Skeletal muscle satellite cell (primary cell): ENCODE results near the gene TMEM45A. TPM values are rescaled to one million over a fixed set of nuclear protein-coding genes. Genes with fewer than 3 reads are reported as not detected.
"Not testable (repeated sequence)": the region's sequence is repeated elsewhere in the genome, so short reads cannot be mapped to it uniquely, and the experiment has no call there.

Source experiments
- H3K27me3 ChIP-seq: 2 replicates; pipeline ENCODE4 v1.7.0; 2013; ENCODE audit warnings: low read length; ENCODE audit not compliant: control insufficient read depth, insufficient read depth
- H3K36me3 ChIP-seq: 2 replicates; pipeline ENCODE4 v1.7.0; 2013; ENCODE audit warnings: mild to moderate bottlenecking, control low read depth, low read length; ENCODE audit not compliant: insufficient read depth
- H3K4me1 ChIP-seq: 2 replicates; pipeline ENCODE4 v1.7.0; 2013; ENCODE audit warnings: low read length; ENCODE audit not compliant: control insufficient read depth, insufficient read depth
- H3K4me2 ChIP-seq: 2 replicates; pipeline ENCODE4 v1.7.0; 2013; ENCODE audit warnings: mild to moderate bottlenecking, low read length
- H3K4me3 ChIP-seq: 2 replicates; pipeline ENCODE4 v1.7.0; 2013; ENCODE audit warnings: low read length
- H3K9ac ChIP-seq: 2 replicates; pipeline ENCODE4 v1.7.0; 2013; ENCODE audit warnings: mild to moderate bottlenecking, low read depth, low read length, moderate library complexity
- H3K9me3 ChIP-seq: replicated peaks from 2 replicates; pipeline ENCODE4 v1.7.0; 2013; ENCODE audit warnings: mild to moderate bottlenecking, control low read depth, low read length
- total RNA-seq: library from RNA; depleted of rRNA; stranded (reverse); fragments of >200 nt; gene quantifications from 2 replicates; pipeline ENCODE4 v1.2.3, GENCODE V29; 2012; rRNA removed

Gene TMEM45A, protein sequence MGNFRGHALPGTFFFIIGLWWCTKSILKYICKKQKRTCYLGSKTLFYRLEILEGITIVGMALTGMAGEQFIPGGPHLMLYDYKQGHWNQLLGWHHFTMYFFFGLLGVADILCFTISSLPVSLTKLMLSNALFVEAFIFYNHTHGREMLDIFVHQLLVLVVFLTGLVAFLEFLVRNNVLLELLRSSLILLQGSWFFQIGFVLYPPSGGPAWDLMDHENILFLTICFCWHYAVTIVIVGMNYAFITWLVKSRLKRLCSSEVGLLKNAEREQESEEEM
- total RNA-seq = 44.6 and 92.0 TPM in 2 replicates

DNA sequence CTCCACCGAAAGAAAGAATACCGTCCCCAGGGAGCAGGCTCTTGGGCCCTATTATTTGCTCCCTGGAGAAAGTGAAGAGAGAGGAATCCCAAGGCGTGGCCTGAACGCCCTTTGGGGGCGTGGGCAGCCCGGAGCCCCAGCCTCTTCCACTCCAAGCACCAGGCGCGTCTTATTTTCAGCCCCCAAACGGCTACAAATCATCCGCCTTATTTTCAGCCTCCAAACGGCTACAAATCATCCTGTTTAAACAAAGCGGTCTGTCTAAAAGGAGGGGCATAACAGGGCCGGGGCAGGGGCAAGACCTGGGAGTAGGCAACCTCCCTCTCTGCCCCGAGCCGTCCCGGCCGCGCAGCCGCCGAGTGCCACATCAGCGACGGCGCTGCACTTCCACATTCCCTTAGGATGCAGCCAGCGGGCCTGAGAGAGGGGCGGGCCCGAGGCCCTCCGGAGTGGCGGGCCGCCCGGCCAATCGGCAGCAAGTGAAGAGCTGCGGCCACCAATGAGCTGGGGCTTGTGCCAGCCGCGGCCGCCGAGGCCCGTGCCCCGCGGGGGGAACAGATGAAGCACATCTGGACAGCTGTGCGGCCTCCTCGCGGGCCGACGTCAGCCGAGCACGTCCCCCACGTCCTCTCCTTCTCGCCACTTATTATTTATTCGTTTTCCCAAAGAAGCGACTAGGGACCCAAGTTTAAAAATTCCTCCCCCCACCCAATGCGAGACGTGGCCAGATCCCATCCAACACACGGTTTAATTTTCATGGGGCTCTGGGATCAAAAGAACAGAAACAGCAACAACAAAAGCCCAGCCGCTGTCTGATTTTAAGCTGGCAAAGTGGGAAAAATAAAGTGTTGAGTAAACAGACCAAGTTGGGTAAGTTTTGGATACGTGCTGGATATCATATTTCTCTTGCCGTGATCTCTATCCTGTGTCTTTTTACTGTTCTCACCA is at the start of gene TMEM45A:
TMEM45A (plus strand) TSS at position 561 of the 948 bp plus-strand sequence. CDS start 62,593 bp downstream, outside the sequence.
- H3K4me1 ChIP-seq = peaks cover 18% of the 10 kb centered on the region
- no peaks in the 10 kb centered on the region for H3K27me3 ChIP-seq
- peak within 1 kb of the TSS; percentile 71 for H3K4me3 ChIP-seq
- H3K9me3 ChIP-seq = no peaks in the 10 kb centered on the region
- H3K4me2 ChIP-seq = peak within 1 kb of the TSS; percentile 76
- H3K9ac ChIP-seq = peak within 1 kb of the TSS; percentile 87
- no peaks in the 10 kb centered on the region for H3K36me3 ChIP-seq

DNA sequence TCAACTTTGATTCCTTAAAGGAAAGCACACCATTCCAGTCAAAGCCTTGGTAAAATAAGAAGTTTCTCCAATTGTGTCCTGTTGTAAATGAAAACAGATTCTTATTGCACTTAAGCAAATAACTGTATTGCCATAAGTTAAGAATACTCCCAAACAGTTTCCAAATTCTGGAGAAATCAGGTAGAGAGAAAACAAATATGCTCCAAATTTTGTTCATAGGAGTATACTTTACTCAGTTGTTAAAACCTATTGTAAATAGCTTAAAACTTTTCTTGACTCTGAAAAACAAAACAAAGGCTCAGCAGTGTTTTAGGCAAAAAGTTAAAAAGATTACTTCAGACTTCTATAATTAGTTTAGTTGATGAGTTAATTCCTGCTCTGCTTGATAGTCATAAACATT is 48.7 kb upstream of the TMEM45A start:
- no peaks in the 10 kb centered on the region for H3K36me3 ChIP-seq
- no peak overlapping the region for H3K4me2 ChIP-seq
- no peaks in the 10 kb centered on the region for H3K27me3 ChIP-seq
- no peak overlapping the region for H3K4me3 ChIP-seq
- no peaks in the 10 kb centered on the region for H3K4me1 ChIP-seq
- H3K9ac ChIP-seq = no peak overlapping the region
- no peaks in the 10 kb centered on the region for H3K9me3 ChIP-seq

DNA sequence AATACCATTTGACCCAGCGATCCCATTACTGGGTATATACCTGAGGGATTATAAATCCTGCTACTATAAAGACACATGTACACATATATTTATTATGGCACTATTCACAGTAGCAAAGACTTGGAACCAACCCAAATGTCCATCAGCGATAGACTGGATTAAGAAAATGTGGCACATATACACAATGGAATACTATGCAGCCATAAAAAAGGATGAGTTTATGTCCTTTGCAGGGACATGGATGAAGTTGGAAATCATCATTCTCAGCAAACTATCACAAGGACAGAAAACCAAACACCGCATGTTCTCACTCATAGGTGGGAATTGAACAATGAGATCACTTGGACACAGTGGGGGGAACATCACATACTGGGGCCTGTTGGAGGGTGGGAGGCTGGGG is 45.4 kb upstream of the TMEM45A start:
- not testable (repeated sequence) for H3K9ac ChIP-seq, H3K36me3 ChIP-seq, H3K4me1 ChIP-seq, H3K4me2 ChIP-seq, H3K27me3 ChIP-seq, H3K9me3 ChIP-seq, H3K4me3 ChIP-seq

DNA sequence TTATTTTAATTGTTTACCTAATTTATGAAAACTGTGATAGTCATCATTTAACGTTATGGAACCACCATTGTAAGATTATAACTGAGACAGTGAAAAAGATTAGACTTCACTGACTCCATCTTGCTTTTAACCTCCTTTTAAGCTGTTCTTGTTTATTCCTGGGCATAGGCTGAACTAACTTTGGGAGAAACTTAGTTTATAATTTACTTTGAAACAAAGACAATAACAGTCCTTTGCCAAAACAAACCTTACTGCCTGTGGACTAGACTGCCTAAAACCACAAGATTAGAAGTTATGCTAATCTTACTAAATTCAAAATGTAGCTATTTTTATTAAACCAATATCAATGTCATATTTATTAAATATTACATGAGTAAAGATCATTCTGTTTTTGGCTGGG is 44.3 kb upstream of the TMEM45A start:
- H3K36me3 ChIP-seq = no peaks in the 10 kb centered on the region
- no peaks in the 10 kb centered on the region for H3K27me3 ChIP-seq
- no peaks in the 10 kb centered on the region for H3K4me1 ChIP-seq
- H3K4me3 ChIP-seq = no peak overlapping the region
- H3K9me3 ChIP-seq = no peaks in the 10 kb centered on the region
- no peak overlapping the region for H3K4me2 ChIP-seq
- H3K9ac ChIP-seq = no peak overlapping the region

DNA sequence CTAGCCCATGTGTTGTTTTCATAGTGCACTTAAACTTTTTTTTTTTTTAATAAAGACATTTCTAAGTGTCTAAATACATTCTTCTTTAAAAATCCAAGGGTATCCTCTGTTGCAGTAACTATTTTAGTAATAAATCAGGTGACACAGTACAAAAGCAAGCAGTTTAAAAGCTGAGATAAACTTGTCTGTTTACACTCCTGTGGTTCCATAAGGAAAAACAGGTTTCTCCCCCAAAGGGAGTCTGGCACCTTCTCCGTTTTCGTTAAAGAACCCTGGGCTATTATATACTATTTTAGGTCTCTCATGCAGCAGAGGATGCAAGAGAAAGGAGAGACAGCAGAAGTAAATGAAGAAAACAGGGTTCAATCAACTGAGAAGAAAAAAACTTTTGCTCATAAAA is 43.2 kb upstream of the TMEM45A start:
- H3K9me3 ChIP-seq = no peaks in the 10 kb centered on the region
- H3K4me3 ChIP-seq = no peak overlapping the region
- no peaks in the 10 kb centered on the region for H3K4me1 ChIP-seq
- no peaks in the 10 kb centered on the region for H3K27me3 ChIP-seq
- H3K36me3 ChIP-seq = no peaks in the 10 kb centered on the region
- H3K4me2 ChIP-seq = no peak overlapping the region
- no peak overlapping the region for H3K9ac ChIP-seq

DNA sequence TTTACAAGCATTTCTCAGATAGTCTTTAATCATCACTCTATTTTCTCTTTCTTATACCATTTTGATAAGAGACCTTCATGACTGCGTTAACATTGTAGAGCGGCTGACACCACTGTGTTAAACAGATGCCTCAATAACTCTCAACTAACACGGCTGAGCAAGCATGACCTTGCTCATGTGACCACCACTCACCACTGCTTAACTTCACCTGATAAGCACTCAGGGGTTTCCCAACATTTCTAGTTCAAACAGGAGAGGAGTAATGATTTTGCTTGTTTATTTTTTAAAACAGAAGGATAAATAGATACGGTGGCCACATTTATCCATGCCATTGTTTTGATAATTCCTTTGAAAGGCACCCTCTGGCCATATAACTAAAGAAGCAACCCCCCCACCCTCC is 37.7 kb upstream of the TMEM45A start:
- H3K4me2 ChIP-seq = no peak overlapping the region
- H3K4me1 ChIP-seq = no peaks in the 10 kb centered on the region
- H3K36me3 ChIP-seq = no peaks in the 10 kb centered on the region
- no peak overlapping the region for H3K4me3 ChIP-seq
- H3K9me3 ChIP-seq = no peaks in the 10 kb centered on the region
- no peaks in the 10 kb centered on the region for H3K27me3 ChIP-seq
- H3K9ac ChIP-seq = no peak overlapping the region

DNA sequence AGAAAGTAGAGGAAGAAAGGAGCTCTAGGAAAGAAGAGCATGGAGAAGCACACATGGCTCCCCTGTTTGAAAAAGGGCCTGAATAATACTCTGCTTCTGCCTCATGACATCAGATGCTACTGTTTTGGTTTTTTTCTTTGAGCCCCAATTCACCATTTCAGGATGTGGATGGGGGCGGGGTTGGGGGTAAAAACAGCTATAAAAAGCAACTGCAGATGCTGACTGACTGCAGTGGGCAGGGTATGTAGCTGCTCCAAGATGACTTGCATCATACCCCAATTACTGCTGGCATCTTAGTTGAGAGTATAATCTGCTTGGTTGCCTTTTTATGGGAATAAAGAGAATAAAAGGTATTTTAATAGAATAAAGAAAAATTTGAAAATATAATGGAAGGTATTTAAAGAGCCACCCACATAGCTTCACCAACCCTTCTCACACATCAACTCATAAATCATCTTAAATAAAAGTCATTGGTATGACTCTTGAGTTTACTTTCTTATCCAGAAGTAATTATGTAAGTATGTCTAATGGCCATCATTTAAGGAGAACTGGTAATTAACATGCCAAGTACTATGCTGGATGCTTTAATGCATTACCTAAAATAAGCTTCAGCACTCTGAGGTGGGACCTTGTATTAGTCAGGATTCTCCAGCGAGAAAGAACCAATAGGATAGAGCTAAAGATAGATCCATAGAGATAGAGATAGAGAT is 36.4 kb upstream of the TMEM45A start:
- H3K4me1 ChIP-seq = no peaks in the 10 kb centered on the region
- H3K27me3 ChIP-seq = no peaks in the 10 kb centered on the region
- H3K36me3 ChIP-seq = no peaks in the 10 kb centered on the region
- no peak overlapping the region for H3K4me2 ChIP-seq
- no peaks in the 10 kb centered on the region for H3K9me3 ChIP-seq
- no peak overlapping the region for H3K9ac ChIP-seq
- no peak overlapping the region for H3K4me3 ChIP-seq

DNA sequence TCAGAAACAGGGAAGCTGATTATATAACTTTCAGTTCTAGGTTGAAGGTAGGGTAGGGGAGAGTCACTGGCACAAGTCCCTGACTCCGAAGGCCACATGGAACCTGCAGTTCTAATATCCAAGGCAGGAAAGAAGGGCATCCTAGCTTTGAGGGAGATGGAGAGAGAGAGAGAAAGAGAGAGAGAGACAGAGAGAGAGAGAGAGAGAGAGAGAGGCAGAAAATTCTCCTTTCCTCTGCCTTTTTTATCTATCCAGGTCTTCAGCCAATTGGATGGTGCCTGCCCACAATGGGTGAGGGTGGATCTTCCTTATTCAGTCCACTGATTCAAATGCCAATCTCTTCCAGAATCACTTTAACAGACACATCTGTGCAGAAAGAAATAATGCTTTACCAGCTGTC is 35.7 kb upstream of the TMEM45A start:
- H3K27me3 ChIP-seq = no peaks in the 10 kb centered on the region
- H3K4me3 ChIP-seq = no peak overlapping the region
- no peaks in the 10 kb centered on the region for H3K36me3 ChIP-seq
- H3K9ac ChIP-seq = no peak overlapping the region
- no peaks in the 10 kb centered on the region for H3K4me1 ChIP-seq
- H3K4me2 ChIP-seq = no peak overlapping the region
- no peaks in the 10 kb centered on the region for H3K9me3 ChIP-seq

DNA sequence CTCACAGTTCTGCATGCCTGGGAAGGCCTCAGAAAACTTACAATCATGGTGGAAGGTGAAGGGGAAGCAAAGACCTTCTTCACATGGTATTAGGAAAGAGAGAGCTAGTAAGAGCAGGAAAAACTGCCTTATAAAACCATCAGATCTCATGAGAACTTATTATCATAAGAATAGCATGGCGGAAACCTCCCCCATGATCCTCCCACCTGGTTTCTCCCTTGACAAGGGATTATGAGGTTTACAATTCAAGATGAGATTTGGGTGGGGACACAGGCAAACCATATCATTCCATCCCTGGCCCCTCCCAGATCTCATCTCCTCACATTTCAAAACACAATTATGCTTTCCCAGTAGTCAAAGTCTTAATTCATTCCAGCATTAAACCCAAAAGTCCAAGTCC is 34.6 kb upstream of the TMEM45A start:
- H3K9ac ChIP-seq = no peak overlapping the region
- no peaks in the 10 kb centered on the region for H3K9me3 ChIP-seq
- H3K36me3 ChIP-seq = no peaks in the 10 kb centered on the region
- H3K4me2 ChIP-seq = no peak overlapping the region
- no peaks in the 10 kb centered on the region for H3K27me3 ChIP-seq
- H3K4me1 ChIP-seq = no peaks in the 10 kb centered on the region
- H3K4me3 ChIP-seq = no peak overlapping the region

DNA sequence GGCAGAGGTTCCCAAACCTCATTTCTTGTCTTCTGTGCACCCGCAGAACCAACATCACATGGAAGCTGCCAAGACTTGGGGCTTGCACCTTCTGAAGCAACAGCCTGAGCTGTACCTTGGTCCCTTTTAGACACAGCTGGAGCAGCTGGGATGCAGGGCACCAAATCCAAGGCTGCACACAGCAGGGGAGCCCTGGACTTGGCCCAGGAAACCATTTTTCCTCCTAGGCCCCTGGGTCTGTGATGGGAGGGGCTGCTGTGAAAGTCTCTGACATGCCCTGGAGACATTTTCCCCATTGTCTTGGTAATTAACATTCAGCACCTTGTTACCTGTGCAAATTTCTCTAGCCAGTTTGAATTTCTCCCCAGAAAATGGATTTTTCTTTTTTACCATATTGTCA is 33.6 kb upstream of the TMEM45A start:
- no peak overlapping the region for H3K4me2 ChIP-seq
- no peaks in the 10 kb centered on the region for H3K4me1 ChIP-seq
- no peak overlapping the region for H3K4me3 ChIP-seq
- no peaks in the 10 kb centered on the region for H3K36me3 ChIP-seq
- H3K9me3 ChIP-seq = no peaks in the 10 kb centered on the region
- no peak overlapping the region for H3K9ac ChIP-seq
- H3K27me3 ChIP-seq = no peaks in the 10 kb centered on the region

DNA sequence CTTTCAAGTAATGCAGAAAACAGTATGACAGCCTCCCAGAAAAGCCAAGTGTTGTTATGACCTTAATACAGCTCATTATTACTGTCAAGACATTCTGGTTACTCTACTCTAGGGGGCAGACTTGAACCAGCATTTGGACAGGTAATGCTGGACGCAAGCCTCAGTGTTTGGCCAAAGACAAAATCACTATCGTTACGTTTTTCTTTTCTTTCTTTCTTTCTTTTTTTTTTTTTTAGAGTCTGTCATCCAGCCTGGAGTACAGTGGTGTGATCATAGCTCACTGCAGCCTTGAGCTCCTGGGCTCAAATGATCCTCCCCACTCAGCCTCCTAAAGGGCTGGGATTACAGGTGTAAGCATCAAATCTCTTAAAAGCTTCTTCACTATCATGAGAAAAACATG is 29.4 kb upstream of the TMEM45A start:
- Histone ChIP-seq H3K36me3 (no peaks in the 10 kb centered on the region), H3K4me1 (no peaks in the 10 kb centered on the region), H3K9me3 (no peaks in the 10 kb centered on the region)

More for the DNA sequence above, 29.4 kb upstream of the TMEM45A start:
- Histone ChIP-seq H3K9ac (no peak overlapping the region), H3K4me3 (no peak overlapping the region), H3K27me3 (no peaks in the 10 kb centered on the region), H3K4me2 (no peak overlapping the region)
